DND-41 (cell line): ENCODE data around the gene DCLK1.

ENCODE experiments used
- EZH2 ChIP-seq: IDR thresholded peaks from 3 replicates; pipeline ENCODE4 v1.6.1; 2012; ENCODE audit warnings: borderline replicate concordance, low read depth, mild to moderate bottlenecking, moderate library complexity, low read length, inconsistent platforms; ENCODE audit not compliant: severe bottlenecking
- TF ChIP-seq, protein P1 (sequence below): IDR thresholded peaks from 2 replicates; pipeline ENCODE4 v1.5.1; 2012; ENCODE audit warnings: borderline replicate concordance, low read length, moderate library complexity, mild to moderate bottlenecking; ENCODE audit not compliant: poor library complexity, severe bottlenecking; ENCODE audit errors: extremely low read depth

DNA sequence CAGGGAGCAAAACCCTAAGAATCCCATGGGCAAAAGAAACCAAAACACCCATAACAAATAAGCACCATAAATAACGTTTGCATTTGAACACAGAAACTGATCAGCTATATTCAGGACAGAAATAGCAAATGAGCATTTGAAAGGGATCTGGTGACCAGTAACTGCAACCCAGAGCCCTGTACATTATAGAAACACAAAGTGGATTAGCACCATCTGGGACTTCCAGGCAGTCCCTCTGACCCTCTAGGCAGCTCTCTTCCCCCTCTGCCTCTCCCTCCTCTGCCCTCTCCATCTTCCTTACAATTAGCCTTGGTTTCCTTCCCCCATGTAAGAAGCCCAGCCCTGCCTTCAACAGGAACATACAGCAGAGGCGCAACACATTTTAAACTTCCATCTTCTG lies 215.0 kb downstream of the DCLK1 start:
- TF ChIP-seq, protein P1, sequence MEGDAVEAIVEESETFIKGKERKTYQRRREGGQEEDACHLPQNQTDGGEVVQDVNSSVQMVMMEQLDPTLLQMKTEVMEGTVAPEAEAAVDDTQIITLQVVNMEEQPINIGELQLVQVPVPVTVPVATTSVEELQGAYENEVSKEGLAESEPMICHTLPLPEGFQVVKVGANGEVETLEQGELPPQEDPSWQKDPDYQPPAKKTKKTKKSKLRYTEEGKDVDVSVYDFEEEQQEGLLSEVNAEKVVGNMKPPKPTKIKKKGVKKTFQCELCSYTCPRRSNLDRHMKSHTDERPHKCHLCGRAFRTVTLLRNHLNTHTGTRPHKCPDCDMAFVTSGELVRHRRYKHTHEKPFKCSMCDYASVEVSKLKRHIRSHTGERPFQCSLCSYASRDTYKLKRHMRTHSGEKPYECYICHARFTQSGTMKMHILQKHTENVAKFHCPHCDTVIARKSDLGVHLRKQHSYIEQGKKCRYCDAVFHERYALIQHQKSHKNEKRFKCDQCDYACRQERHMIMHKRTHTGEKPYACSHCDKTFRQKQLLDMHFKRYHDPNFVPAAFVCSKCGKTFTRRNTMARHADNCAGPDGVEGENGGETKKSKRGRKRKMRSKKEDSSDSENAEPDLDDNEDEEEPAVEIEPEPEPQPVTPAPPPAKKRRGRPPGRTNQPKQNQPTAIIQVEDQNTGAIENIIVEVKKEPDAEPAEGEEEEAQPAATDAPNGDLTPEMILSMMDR = no peak
- TF ChIP-seq EZH2 = no peak
